Calu3 (cell line): ENCODE results near the gene RASA2. TPM values are rescaled to one million over a fixed set of nuclear protein-coding genes. Genes with fewer than 3 reads are reported as not detected.

Experiments used
- BruUV-seq: library from RNA; stranded (reverse); fragments of 400-500 nt; replicated peaks from 2 replicates; lab custom pipeline; 2021; lab: Mats Ljungman, UMichigan
- CTCF ChIA-PET: fragments of 300-600 bp; sonication (Branson Sonifier 250); formaldehyde crosslinking; loops from one replicate; lab custom pipeline; 2022; ENCODE audit warnings: antibody characterized with exemption; lab: Charles Lee
- DNase-seq: peaks from one replicate; pipeline ENCODE4 v3.0.0; 2022
- H3K27ac Mint-ChIP-seq: one replicate; pipeline ENCODE4 v1.8.0; 2022; ENCODE audit warnings: mixed read lengths; ENCODE audit not compliant: unreplicated experiment
- H3K27me3 Mint-ChIP-seq: one replicate; pipeline ENCODE4 v1.8.0; 2022; ENCODE audit warnings: mixed read lengths; ENCODE audit not compliant: unreplicated experiment
- H3K36me3 Mint-ChIP-seq: one replicate; pipeline ENCODE4 v1.8.0; 2022; ENCODE audit warnings: mild to moderate bottlenecking, moderate library complexity, mixed read lengths; ENCODE audit not compliant: insufficient read depth, unreplicated experiment
- H3K4me1 Mint-ChIP-seq: one replicate; pipeline ENCODE4 v1.8.0; 2022; ENCODE audit warnings: mild to moderate bottlenecking, low read depth, mixed read lengths; ENCODE audit not compliant: unreplicated experiment
- H3K4me3 Mint-ChIP-seq: one replicate; pipeline ENCODE4 v1.8.0; 2022; ENCODE audit warnings: mild to moderate bottlenecking, low read depth, moderate library complexity, mixed read lengths; ENCODE audit not compliant: unreplicated experiment
- H3K9me3 Mint-ChIP-seq: one replicate; pipeline ENCODE4 v1.8.0; 2022; ENCODE audit warnings: low read depth, mixed read lengths; ENCODE audit not compliant: unreplicated experiment
- CTCF ChIP-seq: fragments of 200-600 bp; IDR thresholded peaks from one replicate; pipeline ENCODE4 v1.8.0; 2022; ENCODE audit warnings: antibody characterized with exemption; ENCODE audit not compliant: unreplicated experiment
- intact Hi-C: fragments of 100-400 bp; cut with micrococcal nuclease; formaldehyde crosslinking; loops from one replicate; pipeline ENCODE4 v1.10.0; 2022; ENCODE audit not compliant: unreplicated experiment
- total RNA-seq: library from RNA; stranded (reverse); gene quantifications from 2 replicates; pipeline ENCODE4 v1.2.3, GENCODE V29; 2022

Gene RASA2
- total RNA-seq, 1 experiment from 2014 or later = 37.4 TPM

- intact Hi-C loops = loop anchor here (1.0 to 2.0 kb wide), 2 partner anchors 15 to 28 kb away; no protein-coding TSS in a partner anchor
- Mint-ChIP-seq H3K36me3 (peaks cover 6% of the 10 kb centered on the region), H3K4me1 (no peaks in the 10 kb centered on the region), H3K27me3 (no peaks in the 10 kb centered on the region), H3K9me3 (peaks cover 2% of the 10 kb centered on the region), H3K27ac (no peak overlapping the region), H3K4me3 (no peak overlapping the region)
- no peak for DNase-seq
- CTCF ChIA-PET = no interaction called here
- TF ChIP-seq CTCF = no peak
- no TSS peak for BruUV-seq
Observed at GRCh38 chr3:141498598-141499223, 11.9 kb downstream of the RASA2 start.

GRCh38 chr3:141499284-141499683 is 12.5 kb downstream of the RASA2 start:
- peaks cover 2% of the 10 kb centered on the region for H3K9me3 Mint-ChIP-seq
- H3K4me3 Mint-ChIP-seq = no peak overlapping the region
- intact Hi-C loops = loop anchor here (1.0 to 2.0 kb wide), 2 partner anchors 14 to 28 kb away; no protein-coding TSS in a partner anchor
- H3K36me3 Mint-ChIP-seq = peaks cover 6% of the 10 kb centered on the region
- DNase-seq = no peak
- no peaks in the 10 kb centered on the region for H3K27me3 Mint-ChIP-seq
- H3K4me1 Mint-ChIP-seq = no peaks in the 10 kb centered on the region
- BruUV-seq = no TSS peak
- no peak for TF ChIP-seq CTCF
- H3K27ac Mint-ChIP-seq = no peak overlapping the region
- CTCF ChIA-PET = no interaction called here

GRCh38 chr3:141499965-141500364 is 13.1 kb downstream of the RASA2 start:
- H3K27ac Mint-ChIP-seq = no peak overlapping the region
- no TSS peak for BruUV-seq
- H3K4me1 Mint-ChIP-seq = no peaks in the 10 kb centered on the region
- CTCF ChIA-PET = no interaction called here
- intact Hi-C loops = loop anchor here (1.0 to 2.0 kb wide), 2 partner anchors 13 to 27 kb away; no protein-coding TSS in a partner anchor
- no peaks in the 10 kb centered on the region for H3K27me3 Mint-ChIP-seq
- TF ChIP-seq CTCF = no peak
- no peak for DNase-seq
- H3K4me3 Mint-ChIP-seq = no peak overlapping the region
- peaks cover 2% of the 10 kb centered on the region for H3K9me3 Mint-ChIP-seq
- peaks cover 6% of the 10 kb centered on the region for H3K36me3 Mint-ChIP-seq

- BruUV-seq = no TSS peak
- Mint-ChIP-seq H3K4me1 (no peaks in the 10 kb centered on the region), H3K9me3 (peaks cover 2% of the 10 kb centered on the region), H3K36me3 (peaks cover 6% of the 10 kb centered on the region), H3K27me3 (no peaks in the 10 kb centered on the region), H3K4me3 (no peak overlapping the region), H3K27ac (no peak overlapping the region)
- TF ChIP-seq CTCF = no peak
- CTCF ChIA-PET = interaction anchor here (0.8 kb wide), 1 partner anchor 13 kb away, joined by 3 read pairs; no protein-coding TSS in a partner anchor
- DNase-seq = no peak
- intact Hi-C loops = no loop called here
Observed at GRCh38 chr3:141500397-141500796, 13.6 kb downstream of the RASA2 start.
